GM12878 (cell line): ENCODE measurements around the gene CS. TPM values are rescaled to one million over a fixed set of nuclear protein-coding genes. Genes with fewer than 3 reads are reported as not detected.

Experiments
- DPF2 ChIP-seq: fragments of 450-650 bp; IDR thresholded peaks from 2 replicates; pipeline ENCODE4 v1.6.1; 2017; ENCODE audit warnings: mild to moderate bottlenecking
- EP300 ChIP-seq, 2 experiments: fragments of 150-350 bp in 1 of 2; IDR thresholded peaks; 2 replicates each; pipeline ENCODE4 v1.6.1; 2011 to 2012; ENCODE audit warnings: low read depth in 2 of 2, low read length in 2 of 2, borderline replicate concordance in 1 of 2, improper control_type of control experiment in 1 of 2, inconsistent platforms in 1 of 2; ENCODE audit not compliant: control insufficient read depth in 1 of 2
- FOS ChIP-seq: IDR thresholded peaks from 3 replicates; pipeline ENCODE4 v1.6.1; 2011; ENCODE audit warnings: borderline replicate concordance; ENCODE audit not compliant: insufficient read length; ENCODE audit errors: extremely low read depth
- KDM1A ChIP-seq: fragments of 200-600 bp; sonication (generic); IDR thresholded peaks from 2 replicates; pipeline ENCODE4 v1.6.1; 2016; ENCODE audit warnings: borderline replicate concordance
- NFYB ChIP-seq: IDR thresholded peaks from 2 replicates; pipeline ENCODE4 v1.6.1; 2011; ENCODE audit warnings: low read depth, mild to moderate bottlenecking, low read length, improper control_type of control experiment, moderate library complexity; ENCODE audit not compliant: insufficient read depth
- NR2C2 ChIP-seq: IDR thresholded peaks from 2 replicates; pipeline ENCODE4 v1.6.1; 2011; ENCODE audit warnings: borderline replicate concordance, low read depth; ENCODE audit not compliant: control insufficient read depth, insufficient read length
- POLR2AphosphoS2 ChIP-seq: IDR thresholded peaks from 2 replicates; pipeline ENCODE4 v1.6.1; 2011; ENCODE audit warnings: low read depth, mild to moderate bottlenecking, low read length, improper control_type of control experiment, moderate library complexity
- SIX5 ChIP-seq: IDR thresholded peaks from 2 replicates; pipeline ENCODE4 v1.6.1; 2011; ENCODE audit warnings: mild to moderate bottlenecking, low read depth, low read length, moderate library complexity; ENCODE audit not compliant: severe bottlenecking
- TAF1 ChIP-seq: IDR thresholded peaks from 2 replicates; pipeline ENCODE4 v1.6.1; 2011; ENCODE audit warnings: mild to moderate bottlenecking, low read depth, low read length, borderline replicate concordance
- TBL1XR1 ChIP-seq: IDR thresholded peaks from 2 replicates; pipeline ENCODE4 v1.6.1; 2012; ENCODE audit warnings: low read depth, low read length, improper control_type of control experiment
- YY1 ChIP-seq: IDR thresholded peaks from 2 replicates; pipeline ENCODE4 v1.6.1; 2011; ENCODE audit warnings: low read depth, mild to moderate bottlenecking, low read length
- ZBED1 ChIP-seq: IDR thresholded peaks from 2 replicates; pipeline ENCODE4 v1.6.1; 2016; ENCODE audit warnings: borderline replicate concordance
- ZNF217 ChIP-seq: fragments of 450-650 bp; IDR thresholded peaks from 2 replicates; pipeline ENCODE4 v1.6.1; 2017; ENCODE audit warnings: antibody characterized with exemption, mild to moderate bottlenecking
- polyA plus RNA-seq, 11 experiments: library from polyadenylated mRNA; depleted of rRNA in 4 of 11; unstranded in 6 of 11; stranded (reverse) in 5 of 11; fragments of >200 nt; fragmentation: Nextera tagmentation in 4 of 11; fragmentation: Illumina TruSeq in 1 of 11; extraction: Ambion mirVana in 4 of 11; extraction: Trizol in 1 of 11; gene quantifications; 1 replicate in 1 of 11; 2 replicates in 10 of 11; pipeline versions ENCODE4 v1.2.1 to v1.2.3, GENCODE V29; 2011 to 2016; ENCODE audit warnings: inconsistent platforms in 2 of 11, missing spikeins in 2 of 11, low read depth in 1 of 11
- total RNA-seq, 4 experiments: library from RNA; depleted of rRNA in 3 of 4; stranded (reverse); fragments of >200 nt in 3 of 4; fragmentation: Illumina TruSeq in 1 of 4; extraction: Trizol in 1 of 4; gene quantifications; 2 replicates each; pipeline versions ENCODE4 v1.2.1 to v1.2.3, GENCODE V29; 2013 to 2021
- TF ChIP-seq, protein P1 (sequence below): fragments of 150-350 bp; IDR thresholded peaks from 2 replicates; pipeline ENCODE4 v1.6.1; 2016; ENCODE audit warnings: low read depth, low read length
- TF ChIP-seq, protein P2 (sequence below): fragments of 450-650 bp; IDR thresholded peaks from 2 replicates; pipeline ENCODE4 v1.6.1; 2017; ENCODE audit warnings: low read depth, mild to moderate bottlenecking, moderate library complexity
- TF ChIP-seq, protein P3 (sequence below): fragments of 450-650 bp; IDR thresholded peaks from 2 replicates; pipeline ENCODE4 v1.6.1; 2018; ENCODE audit warnings: mild to moderate bottlenecking, low read depth, moderate library complexity; ENCODE audit not compliant: partially characterized antibody
- TF ChIP-seq, protein P4 (sequence below): fragments of 450-650 bp; formaldehyde crosslinking; IDR thresholded peaks from 2 replicates; pipeline ENCODE4 v1.4.0; 2022; ENCODE audit warnings: mild to moderate bottlenecking, moderate library complexity

CS gene
- total and polyA plus RNA-seq, 10 of the 15 experiments (the other 5 are each of a cell fraction or from before 2014, with no cell fraction given): 64.9 to 276 (median 139) TPM

DNA sequence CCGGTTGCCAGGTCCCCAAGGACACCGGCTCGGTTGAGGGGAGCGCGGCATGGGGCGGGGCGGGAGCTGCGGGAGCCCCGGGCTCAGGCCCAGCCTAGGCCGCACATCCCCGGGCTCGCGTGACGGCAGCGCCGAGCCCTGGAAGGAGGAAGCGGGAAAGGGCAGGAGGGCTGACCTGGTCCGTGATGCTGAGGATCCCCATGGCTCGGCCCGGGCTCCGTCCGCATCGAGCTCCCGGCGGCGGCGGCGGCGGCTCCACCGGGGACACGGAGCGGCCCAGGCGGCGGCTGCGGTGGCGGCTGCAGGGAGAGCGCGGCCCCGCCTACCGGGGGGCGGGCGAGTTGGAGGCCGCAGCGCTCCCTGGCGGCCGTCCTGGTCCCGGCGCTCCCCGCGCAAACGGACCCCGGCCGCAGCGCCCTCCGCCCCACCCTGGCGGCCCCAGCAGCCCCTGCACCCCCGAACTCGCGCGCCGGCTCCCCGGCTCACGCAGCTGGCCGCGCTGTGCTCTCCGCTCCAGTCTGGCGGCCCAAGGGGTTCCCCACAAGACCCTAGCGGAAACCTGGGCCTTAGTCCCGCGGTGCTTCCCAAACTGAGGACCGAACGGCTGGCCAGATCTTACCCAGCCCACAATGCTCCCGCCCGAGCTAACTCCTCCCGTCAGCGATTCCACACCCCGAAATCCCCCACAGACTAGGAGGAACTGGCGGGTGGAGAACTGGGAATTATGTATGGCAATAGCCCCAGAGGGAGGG lies 41.9 kb downstream of the CS start, which contains the start of gene ANKRD52 (continued):
- TF ChIP-seq, protein P1, sequence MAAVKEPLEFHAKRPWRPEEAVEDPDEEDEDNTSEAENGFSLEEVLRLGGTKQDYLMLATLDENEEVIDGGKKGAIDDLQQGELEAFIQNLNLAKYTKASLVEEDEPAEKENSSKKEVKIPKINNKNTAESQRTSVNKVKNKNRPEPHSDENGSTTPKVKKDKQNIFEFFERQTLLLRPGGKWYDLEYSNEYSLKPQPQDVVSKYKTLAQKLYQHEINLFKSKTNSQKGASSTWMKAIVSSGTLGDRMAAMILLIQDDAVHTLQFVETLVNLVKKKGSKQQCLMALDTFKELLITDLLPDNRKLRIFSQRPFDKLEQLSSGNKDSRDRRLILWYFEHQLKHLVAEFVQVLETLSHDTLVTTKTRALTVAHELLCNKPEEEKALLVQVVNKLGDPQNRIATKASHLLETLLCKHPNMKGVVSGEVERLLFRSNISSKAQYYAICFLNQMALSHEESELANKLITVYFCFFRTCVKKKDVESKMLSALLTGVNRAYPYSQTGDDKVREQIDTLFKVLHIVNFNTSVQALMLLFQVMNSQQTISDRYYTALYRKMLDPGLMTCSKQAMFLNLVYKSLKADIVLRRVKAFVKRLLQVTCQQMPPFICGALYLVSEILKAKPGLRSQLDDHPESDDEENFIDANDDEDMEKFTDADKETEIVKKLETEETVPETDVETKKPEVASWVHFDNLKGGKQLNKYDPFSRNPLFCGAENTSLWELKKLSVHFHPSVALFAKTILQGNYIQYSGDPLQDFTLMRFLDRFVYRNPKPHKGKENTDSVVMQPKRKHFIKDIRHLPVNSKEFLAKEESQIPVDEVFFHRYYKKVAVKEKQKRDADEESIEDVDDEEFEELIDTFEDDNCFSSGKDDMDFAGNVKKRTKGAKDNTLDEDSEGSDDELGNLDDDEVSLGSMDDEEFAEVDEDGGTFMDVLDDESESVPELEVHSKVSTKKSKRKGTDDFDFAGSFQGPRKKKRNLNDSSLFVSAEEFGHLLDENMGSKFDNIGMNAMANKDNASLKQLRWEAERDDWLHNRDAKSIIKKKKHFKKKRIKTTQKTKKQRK: no peak
- TF ChIP-seq NFYB (no peak), KDM1A (no peak), YY1 (peak; percentile 82), TAF1 (no peak; the same call in 1 of the 2 replicates), EP300 (IDR thresholded peaks at IDR 0.05; ENCODE audit: borderline replicate concordance in 1 of 2, control insufficient read depth in 1 of 2, low read depth in 2 of 2, low read length in 2 of 2) (0 out of 4 replicates have a peak, but pooled peaks of 1 of the 2 experiments have one; percentile 12), ZBED1 (no peak), POLR2AphosphoS2 (no peak), SIX5 (no peak), ZNF217 (peak; percentile 79), NR2C2 (no peak), DPF2 (peak; percentile 89; the same call in 1 of the 2 replicates), TBL1XR1 (no peak), FOS (no peak)
- TF ChIP-seq, protein P2, sequence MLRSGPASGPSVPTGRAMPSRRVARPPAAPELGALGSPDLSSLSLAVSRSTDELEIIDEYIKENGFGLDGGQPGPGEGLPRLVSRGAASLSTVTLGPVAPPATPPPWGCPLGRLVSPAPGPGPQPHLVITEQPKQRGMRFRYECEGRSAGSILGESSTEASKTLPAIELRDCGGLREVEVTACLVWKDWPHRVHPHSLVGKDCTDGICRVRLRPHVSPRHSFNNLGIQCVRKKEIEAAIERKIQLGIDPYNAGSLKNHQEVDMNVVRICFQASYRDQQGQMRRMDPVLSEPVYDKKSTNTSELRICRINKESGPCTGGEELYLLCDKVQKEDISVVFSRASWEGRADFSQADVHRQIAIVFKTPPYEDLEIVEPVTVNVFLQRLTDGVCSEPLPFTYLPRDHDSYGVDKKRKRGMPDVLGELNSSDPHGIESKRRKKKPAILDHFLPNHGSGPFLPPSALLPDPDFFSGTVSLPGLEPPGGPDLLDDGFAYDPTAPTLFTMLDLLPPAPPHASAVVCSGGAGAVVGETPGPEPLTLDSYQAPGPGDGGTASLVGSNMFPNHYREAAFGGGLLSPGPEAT: peak; percentile 55
- TF ChIP-seq, protein P3, sequence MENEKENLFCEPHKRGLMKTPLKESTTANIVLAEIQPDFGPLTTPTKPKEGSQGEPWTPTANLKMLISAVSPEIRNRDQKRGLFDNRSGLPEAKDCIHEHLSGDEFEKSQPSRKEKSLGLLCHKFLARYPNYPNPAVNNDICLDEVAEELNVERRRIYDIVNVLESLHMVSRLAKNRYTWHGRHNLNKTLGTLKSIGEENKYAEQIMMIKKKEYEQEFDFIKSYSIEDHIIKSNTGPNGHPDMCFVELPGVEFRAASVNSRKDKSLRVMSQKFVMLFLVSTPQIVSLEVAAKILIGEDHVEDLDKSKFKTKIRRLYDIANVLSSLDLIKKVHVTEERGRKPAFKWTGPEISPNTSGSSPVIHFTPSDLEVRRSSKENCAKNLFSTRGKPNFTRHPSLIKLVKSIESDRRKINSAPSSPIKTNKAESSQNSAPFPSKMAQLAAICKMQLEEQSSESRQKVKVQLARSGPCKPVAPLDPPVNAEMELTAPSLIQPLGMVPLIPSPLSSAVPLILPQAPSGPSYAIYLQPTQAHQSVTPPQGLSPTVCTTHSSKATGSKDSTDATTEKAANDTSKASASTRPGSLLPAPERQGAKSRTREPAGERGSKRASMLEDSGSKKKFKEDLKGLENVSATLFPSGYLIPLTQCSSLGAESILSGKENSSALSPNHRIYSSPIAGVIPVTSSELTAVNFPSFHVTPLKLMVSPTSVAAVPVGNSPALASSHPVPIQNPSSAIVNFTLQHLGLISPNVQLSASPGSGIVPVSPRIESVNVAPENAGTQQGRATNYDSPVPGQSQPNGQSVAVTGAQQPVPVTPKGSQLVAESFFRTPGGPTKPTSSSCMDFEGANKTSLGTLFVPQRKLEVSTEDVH: no peak
- TF ChIP-seq, protein P4, sequence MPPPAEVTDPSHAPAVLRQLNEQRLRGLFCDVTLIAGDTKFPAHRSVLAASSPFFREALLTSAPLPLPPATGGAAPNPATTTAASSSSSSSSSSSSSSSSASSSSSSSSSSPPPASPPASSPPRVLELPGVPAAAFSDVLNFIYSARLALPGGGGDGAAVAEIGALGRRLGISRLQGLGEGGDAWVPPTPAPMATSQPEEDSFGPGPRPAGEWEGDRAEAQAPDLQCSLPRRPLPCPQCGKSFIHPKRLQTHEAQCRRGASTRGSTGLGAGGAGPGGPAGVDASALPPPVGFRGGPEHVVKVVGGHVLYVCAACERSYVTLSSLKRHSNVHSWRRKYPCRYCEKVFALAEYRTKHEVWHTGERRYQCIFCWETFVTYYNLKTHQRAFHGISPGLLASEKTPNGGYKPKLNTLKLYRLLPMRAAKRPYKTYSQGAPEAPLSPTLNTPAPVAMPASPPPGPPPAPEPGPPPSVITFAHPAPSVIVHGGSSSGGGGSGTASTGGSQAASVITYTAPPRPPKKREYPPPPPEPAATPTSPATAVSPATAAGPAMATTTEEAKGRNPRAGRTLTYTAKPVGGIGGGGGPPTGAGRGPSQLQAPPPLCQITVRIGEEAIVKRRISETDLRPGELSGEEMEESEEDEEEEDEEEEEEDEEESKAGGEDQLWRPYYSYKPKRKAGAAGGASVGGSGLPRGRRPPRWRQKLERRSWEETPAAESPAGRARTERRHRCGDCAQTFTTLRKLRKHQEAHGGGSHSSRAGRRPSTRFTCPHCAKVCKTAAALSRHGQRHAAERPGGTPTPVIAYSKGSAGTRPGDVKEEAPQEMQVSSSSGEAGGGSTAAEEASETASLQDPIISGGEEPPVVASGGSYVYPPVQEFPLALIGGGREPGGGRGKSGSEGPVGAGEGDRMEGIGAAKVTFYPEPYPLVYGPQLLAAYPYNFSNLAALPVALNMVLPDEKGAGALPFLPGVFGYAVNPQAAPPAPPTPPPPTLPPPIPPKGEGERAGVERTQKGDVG (CRISPR knock-in tag): no peak
